Lower lobe of right lung (tissue), 2 donors: ENCODE data around the gene RAI2. TPM values are rescaled to one million over a fixed set of nuclear protein-coding genes. Genes with fewer than 3 reads are reported as not detected.

ENCODE experiments used
- ATAC-seq, 2 donors: fragments of 200-7000 bp; cut with Tn5 transposase; one replicate each; pipeline ENCODE4 v1.9.1; 2020 to 2022; ENCODE audit warnings: mild to moderate bottlenecking in 2 of 2, moderate library complexity in 2 of 2
- DNase-seq: peaks from one replicate; pipeline ENCODE4 v3.0.0-alpha.2; 2020
- H3K27ac ChIP-seq: fragments of 200-600 bp; one replicate; pipeline ENCODE4 v1.8.0; 2022
- H3K27me3 ChIP-seq: fragments of 200-600 bp; one replicate; pipeline ENCODE4 v1.8.0; 2022; ENCODE audit warnings: low read depth
- H3K36me3 ChIP-seq: fragments of 200-600 bp; one replicate; pipeline ENCODE4 v1.8.0; 2022; ENCODE audit warnings: mild to moderate bottlenecking
- H3K4me1 ChIP-seq: fragments of 200-600 bp; one replicate; pipeline ENCODE4 v1.8.0; 2022
- H3K4me3 ChIP-seq: fragments of 200-600 bp; one replicate; pipeline ENCODE4 v1.8.0; 2022; ENCODE audit warnings: mild to moderate bottlenecking
- H3K9me3 ChIP-seq: fragments of 200-600 bp; one replicate; pipeline ENCODE4 v1.8.0; 2022
- intact Hi-C: fragments of 100-400 bp; cut with DNase I; formaldehyde crosslinking; loops from one replicate; pipeline ENCODE4 v1.11.0; 2022
- total RNA-seq: library from RNA; stranded (reverse); fragmentation: NEBNext Ultra II Directional; extraction: Animal tissue kit (Norgen Biotek cat#: 25700); gene quantifications from one replicate; pipeline ENCODE4 v1.2.1, GENCODE V29; 2021
- TF ChIP-seq, protein P1 (sequence below): fragments of 200-600 bp; IDR thresholded peaks from one replicate; pipeline ENCODE4 v1.8.0; 2022; ENCODE audit warnings: antibody characterized with exemption, mild to moderate bottlenecking
- donor health status: DM: no; HTN: yes; CAD: no; lungs with severe emphysema.

RAI2 gene
- total RNA-seq, 1 donor from 2014 or later = 26.5 TPM

DNA sequence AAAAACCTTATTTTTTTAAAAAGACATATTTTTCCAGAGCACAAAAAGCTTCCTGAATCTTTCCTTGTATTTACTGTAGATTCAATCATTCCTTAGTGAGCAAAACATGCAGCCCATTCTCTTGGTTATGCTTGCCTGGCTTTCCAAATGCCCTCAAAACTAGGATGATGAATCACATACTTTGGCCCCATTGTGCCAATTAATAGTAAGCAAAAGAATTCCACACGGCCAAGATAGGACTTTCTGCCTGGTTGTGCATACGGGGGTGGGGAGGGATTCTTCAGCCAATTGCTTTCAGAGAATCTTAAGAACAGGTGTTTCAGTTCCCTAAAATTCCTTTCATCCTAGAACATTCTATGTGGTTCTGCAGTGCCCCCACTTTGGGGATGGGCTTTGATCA lies 7.0 kb downstream of the RAI2 start:
- peaks cover 7% of the 10 kb centered on the region for H3K4me1 ChIP-seq
- no peaks in the 10 kb centered on the region for H3K27me3 ChIP-seq
- DNase-seq (no peak), ATAC-seq (peak in 1 of 2 donors; percentile 18)
- no peak overlapping the region for H3K27ac ChIP-seq
- H3K4me3 ChIP-seq = no peak overlapping the region
- intact Hi-C loops = no loop called here
- no peaks in the 10 kb centered on the region for H3K9me3 ChIP-seq
- TF ChIP-seq, protein P1, sequence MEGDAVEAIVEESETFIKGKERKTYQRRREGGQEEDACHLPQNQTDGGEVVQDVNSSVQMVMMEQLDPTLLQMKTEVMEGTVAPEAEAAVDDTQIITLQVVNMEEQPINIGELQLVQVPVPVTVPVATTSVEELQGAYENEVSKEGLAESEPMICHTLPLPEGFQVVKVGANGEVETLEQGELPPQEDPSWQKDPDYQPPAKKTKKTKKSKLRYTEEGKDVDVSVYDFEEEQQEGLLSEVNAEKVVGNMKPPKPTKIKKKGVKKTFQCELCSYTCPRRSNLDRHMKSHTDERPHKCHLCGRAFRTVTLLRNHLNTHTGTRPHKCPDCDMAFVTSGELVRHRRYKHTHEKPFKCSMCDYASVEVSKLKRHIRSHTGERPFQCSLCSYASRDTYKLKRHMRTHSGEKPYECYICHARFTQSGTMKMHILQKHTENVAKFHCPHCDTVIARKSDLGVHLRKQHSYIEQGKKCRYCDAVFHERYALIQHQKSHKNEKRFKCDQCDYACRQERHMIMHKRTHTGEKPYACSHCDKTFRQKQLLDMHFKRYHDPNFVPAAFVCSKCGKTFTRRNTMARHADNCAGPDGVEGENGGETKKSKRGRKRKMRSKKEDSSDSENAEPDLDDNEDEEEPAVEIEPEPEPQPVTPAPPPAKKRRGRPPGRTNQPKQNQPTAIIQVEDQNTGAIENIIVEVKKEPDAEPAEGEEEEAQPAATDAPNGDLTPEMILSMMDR = no peak
- H3K36me3 ChIP-seq = no peaks in the 10 kb centered on the region

DNA sequence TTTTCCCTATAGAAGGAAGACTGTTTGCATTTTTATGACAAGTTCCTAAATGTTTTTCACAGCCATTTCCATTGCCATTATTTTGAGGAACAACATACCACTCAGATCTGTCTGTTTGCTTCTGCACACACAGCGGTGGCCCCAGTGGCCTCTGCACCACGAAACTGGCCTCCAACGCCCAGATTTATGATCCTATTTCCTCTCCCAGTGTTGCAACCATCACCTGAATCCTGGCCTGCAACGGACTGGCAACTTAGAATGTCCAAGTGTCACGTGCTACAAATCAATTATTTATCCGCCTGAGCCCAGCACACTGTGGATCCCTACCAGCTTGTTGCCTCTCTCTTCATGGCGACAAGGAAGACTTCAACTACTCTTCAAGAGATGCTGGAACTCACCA lies 9.2 kb downstream of the RAI2 start:
- Histone ChIP-seq H3K36me3 (no peaks in the 10 kb centered on the region), H3K9me3 (no peaks in the 10 kb centered on the region), H3K4me3 (no peak overlapping the region), H3K27me3 (no peaks in the 10 kb centered on the region), H3K4me1 (peaks cover 7% of the 10 kb centered on the region), H3K27ac (no peak overlapping the region)
- TF ChIP-seq, protein P1 = no peak
- DNase-seq (no peak), ATAC-seq (no peak)
- intact Hi-C loops = no loop called here

DNA sequence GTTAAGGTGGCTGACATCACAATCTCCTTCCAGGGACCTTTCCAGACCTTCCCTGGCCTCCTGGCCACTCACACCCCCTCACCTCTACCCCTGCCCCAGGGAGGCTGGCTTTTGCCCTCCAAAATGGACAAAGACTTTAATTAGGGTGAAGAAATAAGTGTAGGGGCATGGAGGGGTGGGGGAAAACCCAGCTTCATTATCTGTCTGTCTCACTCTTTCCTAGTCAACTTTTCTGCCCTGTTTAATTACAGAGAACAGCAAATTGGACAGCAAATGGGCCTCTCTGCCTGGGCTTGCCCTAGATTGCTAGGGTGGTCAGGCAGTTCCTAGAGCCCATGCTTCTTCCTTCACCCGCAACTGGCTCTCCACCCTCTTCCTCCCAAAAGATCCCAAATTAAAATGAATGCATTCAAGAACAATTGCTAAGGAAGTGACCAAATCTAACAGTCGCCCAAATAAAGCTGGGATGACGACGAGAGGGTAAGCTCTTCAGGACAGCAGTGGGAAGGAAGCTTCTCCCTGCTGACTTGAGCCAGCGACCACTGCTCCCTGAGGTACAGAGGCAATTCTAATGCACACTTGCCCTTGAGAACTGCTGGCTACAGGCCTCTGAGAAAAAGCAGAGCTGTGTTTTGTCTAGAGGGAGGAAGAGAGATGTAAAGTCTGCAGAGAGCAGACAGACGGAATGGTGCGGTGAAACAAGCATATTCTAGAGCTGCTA lies 12.4 kb downstream of the RAI2 start:
- no peak overlapping the region for H3K4me3 ChIP-seq
- no peaks in the 10 kb centered on the region for H3K9me3 ChIP-seq
- peaks cover 22% of the 10 kb centered on the region for H3K4me1 ChIP-seq
- H3K27me3 ChIP-seq = no peaks in the 10 kb centered on the region
- H3K36me3 ChIP-seq = no peaks in the 10 kb centered on the region
- intact Hi-C loops = no loop called here
- DNase-seq (no peak), ATAC-seq (no peak)
- TF ChIP-seq, protein P1 = no peak
- no peak overlapping the region for H3K27ac ChIP-seq

DNA sequence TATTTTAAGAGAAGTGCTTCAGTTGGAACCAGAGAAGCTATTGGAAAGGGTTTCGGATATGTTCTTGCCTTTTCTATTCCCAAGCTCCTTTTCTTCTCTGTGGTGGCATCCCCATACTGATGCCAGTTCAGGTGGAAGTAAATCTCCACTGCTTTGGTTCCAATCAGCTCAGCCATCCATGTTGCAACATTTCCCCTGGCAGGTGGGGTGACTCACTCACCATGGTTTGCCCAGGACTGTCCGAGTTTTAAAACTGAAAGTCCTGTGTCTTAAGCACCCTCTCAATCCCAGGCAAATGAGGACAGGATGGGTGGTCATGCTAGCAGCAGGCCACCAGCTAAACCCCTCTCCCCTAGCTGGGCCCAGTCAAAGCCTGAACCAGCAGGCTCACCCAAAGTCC lies 15.1 kb downstream of the RAI2 start:
- Histone ChIP-seq H3K27me3 (no peaks in the 10 kb centered on the region), H3K27ac (no peak overlapping the region), H3K4me3 (no peak overlapping the region), H3K36me3 (no peaks in the 10 kb centered on the region), H3K4me1 (peaks cover 31% of the 10 kb centered on the region), H3K9me3 (no peaks in the 10 kb centered on the region)
- no peak for DNase-seq
- intact Hi-C loops = no loop called here
- peak; percentile 68 to 87 for ATAC-seq
- TF ChIP-seq, protein P1 = no peak

DNA sequence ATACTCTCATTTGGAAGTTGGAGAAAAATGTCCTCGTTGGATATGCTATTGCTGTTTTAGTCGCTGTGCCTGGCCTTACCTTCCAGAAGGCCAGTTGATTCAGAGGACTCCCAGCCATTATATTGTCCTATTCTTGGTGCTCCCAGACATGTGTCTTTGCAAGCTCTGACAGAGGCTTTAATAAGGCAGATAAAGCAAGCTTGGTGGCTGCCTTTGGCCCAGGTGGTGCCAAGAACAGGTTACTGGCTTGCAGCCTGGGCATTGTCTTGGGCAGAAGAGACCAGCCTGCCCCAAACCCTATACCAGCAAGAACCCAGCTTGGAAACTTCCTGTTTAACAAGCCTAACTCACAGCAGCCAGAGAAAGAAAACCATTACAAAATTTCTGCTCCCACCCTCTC lies 16.9 kb downstream of the RAI2 start:
- H3K36me3 ChIP-seq = no peaks in the 10 kb centered on the region
- H3K4me3 ChIP-seq = no peak overlapping the region
- no peak for ATAC-seq
- DNase-seq = no peak
- TF ChIP-seq, protein P1 = no peak
- H3K27ac ChIP-seq = no peak overlapping the region
- no peaks in the 10 kb centered on the region for H3K27me3 ChIP-seq
- peaks cover 24% of the 10 kb centered on the region for H3K4me1 ChIP-seq
- H3K9me3 ChIP-seq = no peaks in the 10 kb centered on the region
- intact Hi-C loops = no loop called here
